Activated T-helper 2 cell treated with anti-CD3 and anti-CD28 coated beads, Interferon-gamma antibody, Interleukin-2, Interleukin-4, amounts not matched to agents 10 μg/mL and 5 μg/mL and 100 μg/mL, durations not matched to agents 14 hours and 24 hours and 36 hours (primary cell): ENCODE measurements around the gene FAM76B. TPM values are rescaled to one million over a fixed set of nuclear protein-coding genes. Genes with fewer than 3 reads are reported as not detected.

Experiments
- DNase-seq: peaks from one replicate; pipeline ENCODE4 v3.0.0; 2021; ENCODE audit warnings: low spot score
- H3K27ac Mint-ChIP-seq: one replicate; pipeline ENCODE4 v1.8.0; 2021; ENCODE audit warnings: mixed read lengths
- H3K27me3 Mint-ChIP-seq: one replicate; pipeline ENCODE4 v1.8.0; 2021; ENCODE audit warnings: low read depth, mixed read lengths
- H3K36me3 Mint-ChIP-seq: one replicate; pipeline ENCODE4 v1.8.0; 2021; ENCODE audit warnings: low read depth, mixed read lengths
- H3K4me1 Mint-ChIP-seq: one replicate; pipeline ENCODE4 v1.8.0; 2021; ENCODE audit warnings: low read depth, mixed read lengths
- H3K4me3 Mint-ChIP-seq: one replicate; pipeline ENCODE4 v1.8.0; 2021; ENCODE audit warnings: low read depth, mild to moderate bottlenecking, moderate library complexity, mixed read lengths
- H3K9me3 Mint-ChIP-seq: one replicate; pipeline ENCODE4 v1.8.0; 2021; ENCODE audit warnings: mixed read lengths
- intact Hi-C: fragments of 100-400 bp; cut with micrococcal nuclease; formaldehyde crosslinking; loops from one replicate; pipeline ENCODE4 v1.15.1; 2023
- total RNA-seq: library from RNA; stranded (reverse); gene quantifications from 2 replicates; pipeline ENCODE4 v1.2.3, GENCODE V29; 2022

Gene FAM76B
- total RNA-seq, 1 donor from 2014 or later, result 46.6 TPM

- peaks cover 58% of the 10 kb centered on the region for H3K36me3 Mint-ChIP-seq
- H3K9me3 Mint-ChIP-seq, result no peaks in the 10 kb centered on the region
- H3K27ac Mint-ChIP-seq, result peak within 1 kb of the TSS; percentile 100
- peak within 1 kb of the TSS; percentile 98 for H3K4me3 Mint-ChIP-seq
- DNase-seq, result peak; percentile 92
- no peaks in the 10 kb centered on the region for H3K27me3 Mint-ChIP-seq
- intact Hi-C loops, result loop anchor here (1.0 to 10.0 kb wide), 6 partner anchors 37 to 639 kb away; partner anchors contain the start of gene MTMR2
- H3K4me1 Mint-ChIP-seq, result peaks cover 52% of the 10 kb centered on the region
Observed at GRCh38 chr11:95790123-95790932, 746 bp upstream of the FAM76B start, which contains the start of gene CEP57. Gene CEP57 (plus strand): TSS chr11:95790498. CDS start chr11:95790699, 201 bp downstream.

GRCh38 chr11:95788921-95789505 is 569 bp downstream of the FAM76B start:
- H3K4me1 Mint-ChIP-seq, result peaks cover 47% of the 10 kb centered on the region
- H3K36me3 Mint-ChIP-seq, result peaks cover 64% of the 10 kb centered on the region
- H3K9me3 Mint-ChIP-seq, result no peaks in the 10 kb centered on the region
- intact Hi-C loops, result loop anchor here (1.0 to 5.0 kb wide), 7 partner anchors 554 to 1662 kb away; partner anchors contain the start of genes CCDC82, CWC15, ENDOD1 and KDM4D
- no peak for DNase-seq
- no peaks in the 10 kb centered on the region for H3K27me3 Mint-ChIP-seq
- H3K27ac Mint-ChIP-seq, result peak overlapping the region; percentile 74
- H3K4me3 Mint-ChIP-seq, result peak overlapping the region; percentile 98

GRCh38 chr11:95780544-95780943 is 9.0 kb downstream of the FAM76B start:
- intact Hi-C loops, result no loop called here
- no peak overlapping the region for H3K27ac Mint-ChIP-seq
- H3K36me3 Mint-ChIP-seq, result peaks cover 86% of the 10 kb centered on the region
- peaks cover 33% of the 10 kb centered on the region for H3K4me1 Mint-ChIP-seq
- no peaks in the 10 kb centered on the region for H3K27me3 Mint-ChIP-seq
- H3K4me3 Mint-ChIP-seq, result no peak overlapping the region
- no peak for DNase-seq
- no peaks in the 10 kb centered on the region for H3K9me3 Mint-ChIP-seq

GRCh38 chr11:95778699-95779098 is 10.9 kb downstream of the FAM76B start:
- DNase-seq, result no peak
- Mint-ChIP-seq H3K36me3 (peaks cover 88% of the 10 kb centered on the region), H3K4me1 (peaks cover 24% of the 10 kb centered on the region), H3K4me3 (no peak overlapping the region), H3K27me3 (no peaks in the 10 kb centered on the region), H3K9me3 (no peaks in the 10 kb centered on the region), H3K27ac (peak overlapping the region; percentile 11)
- intact Hi-C loops, result no loop called here

GRCh38 chr11:95776859-95777258 is 12.7 kb downstream of the FAM76B start:
- no peaks in the 10 kb centered on the region for H3K9me3 Mint-ChIP-seq
- no peak overlapping the region for H3K27ac Mint-ChIP-seq
- no peak overlapping the region for H3K4me3 Mint-ChIP-seq
- DNase-seq, result no peak
- peaks cover 19% of the 10 kb centered on the region for H3K4me1 Mint-ChIP-seq
- H3K27me3 Mint-ChIP-seq, result no peaks in the 10 kb centered on the region
- H3K36me3 Mint-ChIP-seq, result peaks cover 84% of the 10 kb centered on the region
- intact Hi-C loops, result no loop called here

GRCh38 chr11:95768521-95768920 is 21.1 kb downstream of the FAM76B start:
- no peak overlapping the region for H3K4me3 Mint-ChIP-seq
- intact Hi-C loops, result loop anchor here (5.0 kb wide), 1 partner anchor 676 kb away; no protein-coding TSS in a partner anchor

GRCh38 chr11:95767498-95767897 is 22.1 kb downstream of the FAM76B start:
- H3K27me3 Mint-ChIP-seq, result no peaks in the 10 kb centered on the region
- no peak for DNase-seq
- H3K4me1 Mint-ChIP-seq, result no peaks in the 10 kb centered on the region
- H3K9me3 Mint-ChIP-seq, result no peaks in the 10 kb centered on the region
- no peak overlapping the region for H3K27ac Mint-ChIP-seq
- no peak overlapping the region for H3K4me3 Mint-ChIP-seq
- intact Hi-C loops, result loop anchor here (5.0 kb wide), 1 partner anchor 675 kb away; no protein-coding TSS in a partner anchor
- H3K36me3 Mint-ChIP-seq, result peaks cover 29% of the 10 kb centered on the region

More at GRCh38 chr11:95768521-95768920, 21.1 kb downstream of the FAM76B start:
- no peak for DNase-seq
- no peaks in the 10 kb centered on the region for H3K27me3 Mint-ChIP-seq
- no peaks in the 10 kb centered on the region for H3K4me1 Mint-ChIP-seq
- H3K27ac Mint-ChIP-seq, result no peak overlapping the region
- peaks cover 35% of the 10 kb centered on the region for H3K36me3 Mint-ChIP-seq
- H3K9me3 Mint-ChIP-seq, result no peaks in the 10 kb centered on the region

- Mint-ChIP-seq H3K4me3 (no peak overlapping the region), H3K36me3 (peaks cover 23% of the 10 kb centered on the region), H3K27ac (no peak overlapping the region), H3K27me3 (no peaks in the 10 kb centered on the region), H3K9me3 (no peaks in the 10 kb centered on the region), H3K4me1 (peaks cover under 1% of the 10 kb centered on the region)
- intact Hi-C loops, result loop anchor here (5.0 kb wide), 1 partner anchor 674 kb away; no protein-coding TSS in a partner anchor
- no peak for DNase-seq
Observed at GRCh38 chr11:95766701-95767100, 22.9 kb downstream of the FAM76B start.

GRCh38 chr11:95764267-95764898 is 25.2 kb downstream of the FAM76B start:
- Mint-ChIP-seq H3K36me3 (peaks cover 11% of the 10 kb centered on the region), H3K4me1 (peaks cover 15% of the 10 kb centered on the region), H3K27me3 (no peaks in the 10 kb centered on the region), H3K9me3 (no peaks in the 10 kb centered on the region), H3K4me3 (no peak overlapping the region), H3K27ac (no peak overlapping the region)
- no peak for DNase-seq
- intact Hi-C loops, result loop anchor here (1.0 to 5.0 kb wide), 5 partner anchors 50 to 697 kb away; no protein-coding TSS in a partner anchor

GRCh38 chr11:95762534-95762933 is 27.0 kb downstream of the FAM76B start:
- Mint-ChIP-seq H3K27me3 (peaks cover 3% of the 10 kb centered on the region), H3K4me3 (no peak overlapping the region), H3K9me3 (no peaks in the 10 kb centered on the region), H3K36me3 (peaks cover 2% of the 10 kb centered on the region), H3K4me1 (peaks cover 19% of the 10 kb centered on the region), H3K27ac (no peak overlapping the region)
- no peak for DNase-seq
- intact Hi-C loops, result loop anchor here (5.0 kb wide), 1 partner anchor 535 kb away; no protein-coding TSS in a partner anchor

- no peaks in the 10 kb centered on the region for H3K36me3 Mint-ChIP-seq
- peaks cover 19% of the 10 kb centered on the region for H3K4me1 Mint-ChIP-seq
- DNase-seq, result no peak
- no peak overlapping the region for H3K4me3 Mint-ChIP-seq
- H3K9me3 Mint-ChIP-seq, result no peaks in the 10 kb centered on the region
- peaks cover 3% of the 10 kb centered on the region for H3K27me3 Mint-ChIP-seq
- intact Hi-C loops, result loop anchor here (5.0 kb wide), 1 partner anchor 534 kb away; no protein-coding TSS in a partner anchor
- H3K27ac Mint-ChIP-seq, result no peak overlapping the region
Observed at GRCh38 chr11:95760941-95761340, 28.6 kb downstream of the FAM76B start.

- H3K27me3 Mint-ChIP-seq, result peaks cover 3% of the 10 kb centered on the region
- no peak overlapping the region for H3K27ac Mint-ChIP-seq
- no peak for DNase-seq
- no peak overlapping the region for H3K4me3 Mint-ChIP-seq
- H3K36me3 Mint-ChIP-seq, result no peaks in the 10 kb centered on the region
- H3K4me1 Mint-ChIP-seq, result no peaks in the 10 kb centered on the region
- no peaks in the 10 kb centered on the region for H3K9me3 Mint-ChIP-seq
- intact Hi-C loops, result no loop called here
Observed at GRCh38 chr11:95751515-95751914, 38.1 kb downstream of the FAM76B start.
